OCI-LY3 (cell line): Measurements from ENCODE around the gene PLD4.

Source experiments
- CTCF ChIP-seq: fragments of 200-600, 300-600 bp; sonication (generic); IDR thresholded peaks from 2 replicates; pipeline ENCODE4 v1.5.1; 2014; ENCODE audit warnings: antibody characterized with exemption, low read length, low read depth
- EZH2phosphoT487 ChIP-seq: fragments of 200-600 bp; shearing (Covaris generic); IDR thresholded peaks from 2 replicates; pipeline ENCODE4 v1.6.1; 2018; ENCODE audit warnings: antibody characterized with exemption, mixed run types, low read depth

- TF ChIP-seq CTCF (no peak), EZH2phosphoT487 (no peak)
These were observed 46.7 kb upstream of the PLD4 start for GRCh38 chr14:104877806-104878550.
